Ishikawa (cell line): ENCODE measurements around the gene SH3RF2.

Source experiments
- CEBPB ChIP-seq: IDR thresholded peaks from 2 replicates; pipeline ENCODE4 v1.6.1; 2012
- CREB1 ChIP-seq: IDR thresholded peaks from 2 replicates; pipeline ENCODE4 v1.6.1; 2012; ENCODE audit warnings: low read depth
- EGR1 ChIP-seq: IDR thresholded peaks from 2 replicates; pipeline ENCODE4 v1.6.1; 2012
- EP300 ChIP-seq: IDR thresholded peaks from 2 replicates; pipeline ENCODE4 v1.6.1; 2012; ENCODE audit warnings: borderline replicate concordance
- FOXM1 ChIP-seq: IDR thresholded peaks from 2 replicates; pipeline ENCODE4 v1.6.1; 2012; ENCODE audit warnings: low read depth, borderline replicate concordance
- MAX ChIP-seq: IDR thresholded peaks from 2 replicates; pipeline ENCODE4 v1.6.1; 2012
- NFIC ChIP-seq: IDR thresholded peaks from 2 replicates; pipeline ENCODE4 v1.6.1; 2012
- RAD21 ChIP-seq: IDR thresholded peaks from 2 replicates; pipeline ENCODE4 v1.6.1; 2012; ENCODE audit warnings: low read depth
- TAF1 ChIP-seq: IDR thresholded peaks from 2 replicates; pipeline ENCODE4 v1.6.1; 2012; ENCODE audit warnings: low read depth, mild to moderate bottlenecking
- TCF12 ChIP-seq: IDR thresholded peaks from 2 replicates; pipeline ENCODE4 v1.6.1; 2012; ENCODE audit warnings: low read depth
- TEAD4 ChIP-seq: IDR thresholded peaks from 2 replicates; pipeline ENCODE4 v1.6.1; 2012
- YY1 ChIP-seq: IDR thresholded peaks from 2 replicates; pipeline ENCODE4 v1.6.1; 2012; ENCODE audit warnings: low read depth
- ZBTB7A ChIP-seq: IDR thresholded peaks from 2 replicates; pipeline ENCODE4 v1.6.1; 2012; ENCODE audit warnings: low read depth
- TF ChIP-seq, protein P1 (sequence below): IDR thresholded peaks from 2 replicates; pipeline ENCODE4 v1.6.1; 2012
- TF ChIP-seq, protein P2 (sequence below): IDR thresholded peaks from 2 replicates; pipeline ENCODE4 v1.6.1; 2012; ENCODE audit warnings: low read depth, mild to moderate bottlenecking

SH3RF2 gene

DNA sequence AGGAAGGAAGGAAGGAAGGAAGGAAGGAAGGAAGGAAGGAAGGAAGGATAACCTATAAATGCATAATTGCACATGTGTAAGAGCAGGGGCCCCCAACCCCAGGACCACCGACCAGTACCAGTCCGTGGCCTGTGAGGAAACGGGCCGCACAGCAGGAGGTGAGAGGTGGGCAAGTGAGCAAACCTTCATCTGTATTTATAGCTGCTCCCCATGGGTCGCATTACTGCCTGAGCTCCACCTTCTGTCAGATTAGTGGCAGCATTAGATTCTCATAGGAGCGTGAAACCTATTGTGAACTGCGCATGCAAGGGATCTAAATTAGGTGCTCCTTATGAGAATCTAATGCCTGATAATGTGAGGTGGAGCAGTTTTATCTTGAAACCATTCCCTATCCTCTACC lies 66.1 kb downstream of the SH3RF2 start:
- TF ChIP-seq YY1 (no peak), EP300 (no peak), CREB1 (no peak), EGR1 (no peak), ZBTB7A (no peak), TEAD4 (no peak), MAX (no peak), TCF12 (no peak), TAF1 (no peak), RAD21 (no peak), CEBPB (no peak), FOXM1 (no peak), NFIC (no peak)
- TF ChIP-seq, protein P1, sequence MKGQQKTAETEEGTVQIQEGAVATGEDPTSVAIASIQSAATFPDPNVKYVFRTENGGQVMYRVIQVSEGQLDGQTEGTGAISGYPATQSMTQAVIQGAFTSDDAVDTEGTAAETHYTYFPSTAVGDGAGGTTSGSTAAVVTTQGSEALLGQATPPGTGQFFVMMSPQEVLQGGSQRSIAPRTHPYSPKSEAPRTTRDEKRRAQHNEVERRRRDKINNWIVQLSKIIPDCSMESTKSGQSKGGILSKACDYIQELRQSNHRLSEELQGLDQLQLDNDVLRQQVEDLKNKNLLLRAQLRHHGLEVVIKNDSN: no peak
- TF ChIP-seq, protein P2, sequence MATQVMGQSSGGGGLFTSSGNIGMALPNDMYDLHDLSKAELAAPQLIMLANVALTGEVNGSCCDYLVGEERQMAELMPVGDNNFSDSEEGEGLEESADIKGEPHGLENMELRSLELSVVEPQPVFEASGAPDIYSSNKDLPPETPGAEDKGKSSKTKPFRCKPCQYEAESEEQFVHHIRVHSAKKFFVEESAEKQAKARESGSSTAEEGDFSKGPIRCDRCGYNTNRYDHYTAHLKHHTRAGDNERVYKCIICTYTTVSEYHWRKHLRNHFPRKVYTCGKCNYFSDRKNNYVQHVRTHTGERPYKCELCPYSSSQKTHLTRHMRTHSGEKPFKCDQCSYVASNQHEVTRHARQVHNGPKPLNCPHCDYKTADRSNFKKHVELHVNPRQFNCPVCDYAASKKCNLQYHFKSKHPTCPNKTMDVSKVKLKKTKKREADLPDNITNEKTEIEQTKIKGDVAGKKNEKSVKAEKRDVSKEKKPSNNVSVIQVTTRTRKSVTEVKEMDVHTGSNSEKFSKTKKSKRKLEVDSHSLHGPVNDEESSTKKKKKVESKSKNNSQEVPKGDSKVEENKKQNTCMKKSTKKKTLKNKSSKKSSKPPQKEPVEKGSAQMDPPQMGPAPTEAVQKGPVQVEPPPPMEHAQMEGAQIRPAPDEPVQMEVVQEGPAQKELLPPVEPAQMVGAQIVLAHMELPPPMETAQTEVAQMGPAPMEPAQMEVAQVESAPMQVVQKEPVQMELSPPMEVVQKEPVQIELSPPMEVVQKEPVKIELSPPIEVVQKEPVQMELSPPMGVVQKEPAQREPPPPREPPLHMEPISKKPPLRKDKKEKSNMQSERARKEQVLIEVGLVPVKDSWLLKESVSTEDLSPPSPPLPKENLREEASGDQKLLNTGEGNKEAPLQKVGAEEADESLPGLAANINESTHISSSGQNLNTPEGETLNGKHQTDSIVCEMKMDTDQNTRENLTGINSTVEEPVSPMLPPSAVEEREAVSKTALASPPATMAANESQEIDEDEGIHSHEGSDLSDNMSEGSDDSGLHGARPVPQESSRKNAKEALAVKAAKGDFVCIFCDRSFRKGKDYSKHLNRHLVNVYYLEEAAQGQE: no peak

DNA sequence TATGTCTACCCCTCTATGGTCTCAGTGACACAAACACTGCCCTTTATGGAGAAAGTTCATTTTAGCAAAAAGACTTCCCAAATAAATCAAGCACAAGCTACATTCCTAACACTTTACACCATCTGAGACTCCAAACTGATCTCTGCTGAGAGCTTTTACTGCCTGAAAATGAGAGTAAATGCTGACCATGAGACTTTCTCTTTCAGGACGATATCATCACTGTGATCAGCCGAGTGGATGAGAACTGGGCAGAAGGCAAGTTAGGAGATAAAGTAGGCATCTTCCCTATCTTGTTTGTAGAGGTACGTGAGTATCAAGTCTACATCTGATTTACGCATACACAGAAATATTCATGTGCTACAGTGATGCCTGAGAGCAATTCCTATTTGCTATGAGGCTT lies 67.5 kb downstream of the SH3RF2 start:
- TF ChIP-seq CEBPB (no peak), TAF1 (no peak), NFIC (no peak), MAX (no peak), TEAD4 (no peak), RAD21 (no peak), YY1 (no peak), CREB1 (no peak), EGR1 (no peak), EP300 (no peak), TCF12 (no peak), ZBTB7A (no peak), FOXM1 (no peak)
- TF ChIP-seq, protein P1: no peak
- TF ChIP-seq, protein P2: no peak

DNA sequence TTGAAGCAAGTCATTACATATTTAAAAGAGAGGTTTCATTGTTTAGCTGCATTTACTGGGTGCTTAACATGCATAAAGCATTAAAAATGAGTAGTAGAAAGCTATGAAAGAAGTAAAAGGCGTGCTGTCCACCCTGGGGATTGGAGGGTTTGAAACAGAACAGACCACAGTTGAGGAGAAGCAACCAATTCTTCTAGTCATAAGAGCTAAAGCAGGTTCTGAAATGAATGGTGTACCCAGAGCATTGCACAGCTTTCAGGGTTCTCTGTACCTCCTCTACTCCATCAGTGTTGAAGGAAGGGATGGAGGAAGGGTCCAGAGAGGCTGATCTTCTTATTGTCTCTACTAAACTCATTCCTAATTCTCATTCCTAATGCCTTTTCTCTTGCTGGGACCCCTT lies 68.9 kb downstream of the SH3RF2 start:
- TF ChIP-seq TCF12 (no peak), NFIC (no peak)

DNA sequence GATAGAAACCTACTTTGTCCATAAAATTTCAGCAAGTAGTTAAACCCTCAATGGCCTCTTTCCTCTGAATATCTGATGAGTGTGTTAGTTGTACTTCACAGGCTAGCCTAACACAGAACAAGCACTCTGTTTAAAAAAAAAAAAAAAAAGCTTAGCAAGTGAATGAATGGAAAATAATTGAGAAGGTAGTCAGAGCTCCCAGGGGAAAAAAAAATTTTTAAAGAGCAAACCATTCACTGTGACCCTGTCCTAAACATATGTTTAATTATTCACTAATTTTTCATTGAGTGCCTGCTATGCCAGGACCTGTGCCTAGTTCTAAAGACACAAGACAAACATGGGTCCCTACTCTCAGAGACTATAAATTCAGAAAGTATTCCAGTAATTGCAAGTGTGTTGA lies 69.3 kb downstream of the SH3RF2 start:
- TF ChIP-seq FOXM1: no peak
- TF ChIP-seq CREB1: no peak
- TF ChIP-seq TCF12: no peak
- no peak for TF ChIP-seq EP300
- no peak for TF ChIP-seq CEBPB
- TF ChIP-seq, protein P2: no peak
- TF ChIP-seq ZBTB7A: no peak
- TF ChIP-seq TEAD4: no peak
- TF ChIP-seq TAF1: no peak
- no peak for TF ChIP-seq NFIC
- TF ChIP-seq, protein P1: no peak
- TF ChIP-seq EGR1: no peak
- no peak for TF ChIP-seq MAX
- TF ChIP-seq RAD21: no peak
- TF ChIP-seq YY1: no peak
